Stimulated activated CD4-positive, alpha-beta T cell treated with anti-CD3 and anti-CD28 coated beads, Interleukin-2, amount 100 ng/mL, for 24 hours (primary cell): ENCODE results near the gene TOP2A.
"Not testable (repeated sequence)": the region's sequence is repeated elsewhere in the genome, so short reads cannot be mapped to it uniquely, and the experiment has no call there.

ENCODE experiments used
- DNase-seq, 2 donors: peaks; one replicate each; pipeline ENCODE4 v3.0.0-alpha.2; 2020

Gene TOP2A

GRCh38 chr17:40375786-40376185 lies 41.9 kb downstream of the TOP2A start:
- DNase-seq, result not testable (repeated sequence)

GRCh38 chr17:40374821-40375498 lies 42.7 kb downstream of the TOP2A start:
- DNase-seq, result no peak

- no peak for DNase-seq
Observed at GRCh38 chr17:40373999-40374398, 43.7 kb downstream of the TOP2A start.

GRCh38 chr17:40373324-40373723 lies 44.4 kb downstream of the TOP2A start:
- no peak for DNase-seq

- DNase-seq, result not testable (repeated sequence)
Observed at GRCh38 chr17:40372644-40373043, 45.1 kb downstream of the TOP2A start.

- no peak for DNase-seq
Observed at GRCh38 chr17:40372031-40372430, 45.7 kb downstream of the TOP2A start.

GRCh38 chr17:40371261-40371929 lies 46.3 kb downstream of the TOP2A start:
- DNase-seq, result no peak

- DNase-seq, result no peak
Observed at GRCh38 chr17:40369923-40370322, 47.8 kb downstream of the TOP2A start.

GRCh38 chr17:40367728-40368127 lies 50.0 kb downstream of the TOP2A start:
- DNase-seq, result not testable (repeated sequence)

GRCh38 chr17:40366861-40367518 lies 50.7 kb downstream of the TOP2A start:
- DNase-seq, result no peak

GRCh38 chr17:40366076-40366860 lies 51.4 kb downstream of the TOP2A start:
- no peak for DNase-seq

GRCh38 chr17:40364906-40365305 lies 52.8 kb downstream of the TOP2A start:
- DNase-seq, result no peak

- DNase-seq, result no peak
Observed at GRCh38 chr17:40364121-40364861, 53.4 kb downstream of the TOP2A start, which contains the start of gene GJD3. Gene GJD3 (minus strand): TSS chr17:40364737. CDS start chr17:40363815, 922 bp downstream.

- peak; percentile 42 to 49 for DNase-seq
Observed at GRCh38 chr17:40363111-40363827, 54.4 kb downstream of the TOP2A start.

- DNase-seq, result peak; percentile 86 to 92
Observed at GRCh38 chr17:40362696-40363110, 55.0 kb downstream of the TOP2A start.

GRCh38 chr17:40361925-40362695 lies 55.6 kb downstream of the TOP2A start:
- no peak for DNase-seq

GRCh38 chr17:40361063-40361924 lies 56.4 kb downstream of the TOP2A start:
- DNase-seq, result no peak

- DNase-seq, result no peak
Observed at GRCh38 chr17:40360091-40360490, 57.6 kb downstream of the TOP2A start.

GRCh38 chr17:40358323-40359038 lies 59.2 kb downstream of the TOP2A start:
- peak; percentile 94 to 95 for DNase-seq
